HEK293 (cell line): ENCODE data around the gene HOXA3.

Source experiments
- BCL11B ChIP-seq: fragments of 450-650 bp; formaldehyde crosslinking; IDR thresholded peaks from 2 replicates; pipeline ENCODE4 v1.5.1; 2016; ENCODE audit warnings: low read depth, missing biosample characterization, missing genetic modification characterization
- BCL6B ChIP-seq: fragments of 450-650 bp; formaldehyde crosslinking; IDR thresholded peaks from 2 replicates; pipeline ENCODE4 v1.5.1; 2017; ENCODE audit warnings: missing biosample characterization, missing genetic modification characterization
- GLIS2 ChIP-seq: fragments of 450-650 bp; formaldehyde crosslinking; IDR thresholded peaks from 2 replicates; pipeline ENCODE4 v1.5.1; 2016; ENCODE audit warnings: missing biosample characterization, missing genetic modification characterization
- HOXA7 ChIP-seq: sonication (generic); formaldehyde crosslinking; IDR thresholded peaks from 2 replicates; pipeline ENCODE4 v1.8.1; 2022; ENCODE audit warnings: missing genetic modification reagents, borderline replicate concordance
- HOXD13 ChIP-seq: sonication (generic); formaldehyde crosslinking; IDR thresholded peaks from 2 replicates; pipeline ENCODE4 v1.8.0; 2022; ENCODE audit warnings: missing genetic modification reagents, borderline replicate concordance
- KLF8 ChIP-seq: fragments of 450-650 bp; formaldehyde crosslinking; IDR thresholded peaks from 2 replicates; pipeline ENCODE4 v1.5.1; 2016; ENCODE audit warnings: missing biosample characterization, missing genetic modification characterization
- MYNN ChIP-seq: fragments of 450-650 bp; formaldehyde crosslinking; IDR thresholded peaks from 2 replicates; pipeline ENCODE4 v1.5.1; 2016; ENCODE audit warnings: missing biosample characterization, missing genetic modification characterization, borderline replicate concordance
- MZF1 ChIP-seq: fragments of 450-650 bp; formaldehyde crosslinking; IDR thresholded peaks from 2 replicates; pipeline ENCODE4 v1.5.1; 2017; ENCODE audit warnings: missing biosample characterization, missing genetic modification characterization, borderline replicate concordance
- PRDM2 ChIP-seq: fragments of 450-650 bp; formaldehyde crosslinking; IDR thresholded peaks from 2 replicates; pipeline ENCODE4 v1.5.1; 2016; ENCODE audit warnings: missing biosample characterization, missing genetic modification characterization, borderline replicate concordance
- SCRT1 ChIP-seq: fragments of 450-650 bp; formaldehyde crosslinking; IDR thresholded peaks from 2 replicates; pipeline ENCODE4 v1.5.1; 2016; ENCODE audit warnings: missing biosample characterization, missing genetic modification characterization, borderline replicate concordance
- SETDB1 ChIP-seq: IDR thresholded peaks from one replicate; pipeline ENCODE4 v1.6.1; 2017; ENCODE audit warnings: mild to moderate bottlenecking, low read length, moderate library complexity, mixed read lengths; ENCODE audit not compliant: insufficient read length
- ZBTB20 ChIP-seq: fragments of 450-650 bp; formaldehyde crosslinking; IDR thresholded peaks from 2 replicates; pipeline ENCODE4 v1.5.1; 2016; ENCODE audit warnings: missing biosample characterization, missing genetic modification characterization
- ZEB2 ChIP-seq: fragments of 450-650 bp; formaldehyde crosslinking; IDR thresholded peaks from 2 replicates; pipeline ENCODE4 v1.5.1; 2016; ENCODE audit warnings: missing biosample characterization, missing genetic modification characterization
- ZNF146 ChIP-seq: fragments of 450-650 bp; formaldehyde crosslinking; IDR thresholded peaks from 2 replicates; pipeline ENCODE4 v1.5.1; 2016; ENCODE audit warnings: missing biosample characterization, missing genetic modification characterization
- ZNF2 ChIP-seq: fragments of 450-650 bp; formaldehyde crosslinking; IDR thresholded peaks from 2 replicates; pipeline ENCODE4 v1.5.1; 2016; ENCODE audit warnings: missing biosample characterization, missing genetic modification characterization
- ZNF221 ChIP-seq: fragments of 450-650 bp; formaldehyde crosslinking; IDR thresholded peaks from 2 replicates; pipeline ENCODE4 v1.5.1; 2017; ENCODE audit warnings: missing biosample characterization, missing genetic modification characterization, borderline replicate concordance
- ZNF514 ChIP-seq: fragments of 450-650 bp; formaldehyde crosslinking; IDR thresholded peaks from 2 replicates; pipeline ENCODE4 v1.5.1; 2016; ENCODE audit warnings: missing biosample characterization, missing genetic modification characterization
- ZNF530 ChIP-seq: fragments of 450-650 bp; formaldehyde crosslinking; IDR thresholded peaks from 2 replicates; pipeline ENCODE4 v1.5.1; 2016; ENCODE audit warnings: low read depth, missing biosample characterization, missing genetic modification characterization
- ZNF548 ChIP-seq: fragments of 450-650 bp; formaldehyde crosslinking; IDR thresholded peaks from 2 replicates; pipeline ENCODE4 v1.5.1; 2016; ENCODE audit warnings: missing biosample characterization, missing genetic modification characterization
- ZNF623 ChIP-seq: fragments of 450-650 bp; formaldehyde crosslinking; IDR thresholded peaks from 2 replicates; pipeline ENCODE4 v1.5.1; 2016; ENCODE audit warnings: missing biosample characterization, missing genetic modification characterization
- ZNF626 ChIP-seq: fragments of 450-650 bp; sonication (Bioruptor Pico); formaldehyde crosslinking; IDR thresholded peaks from 2 replicates; pipeline ENCODE4 v1.5.1; 2018; ENCODE audit warnings: missing biosample characterization, missing genetic modification characterization, inconsistent platforms
- ZNF777 ChIP-seq: fragments of 450-650 bp; formaldehyde crosslinking; IDR thresholded peaks from 2 replicates; pipeline ENCODE4 v1.5.1; 2017; ENCODE audit warnings: missing biosample characterization, missing genetic modification characterization, borderline replicate concordance
- ZNF791 ChIP-seq: fragments of 450-650 bp; formaldehyde crosslinking; IDR thresholded peaks from 2 replicates; pipeline ENCODE4 v1.5.1; 2016; ENCODE audit warnings: missing biosample characterization, missing genetic modification characterization
- TF ChIP-seq, protein P1 (sequence below): fragments of 450-650 bp; formaldehyde crosslinking; IDR thresholded peaks from 2 replicates; pipeline ENCODE4 v1.5.1; 2016; ENCODE audit warnings: missing biosample characterization, missing genetic modification characterization
- TF ChIP-seq, protein P2 (sequence below): fragments of 450-650 bp; formaldehyde crosslinking; IDR thresholded peaks from 2 replicates; pipeline ENCODE4 v1.5.1; 2017; ENCODE audit warnings: missing biosample characterization, missing genetic modification characterization
- TF ChIP-seq, protein P3 (sequence below): fragments of 450-650 bp; formaldehyde crosslinking; IDR thresholded peaks from 2 replicates; pipeline ENCODE4 v1.5.1; 2016; ENCODE audit warnings: missing biosample characterization, missing genetic modification characterization

HOXA3 gene

GRCh38 chr7:27165089-27165995 lies 13.0 kb upstream of the HOXA3 start, which contains the start of gene HOXA9 (continued):
- TF ChIP-seq HOXA7 (CRISPR knock-in tag) (no peak), ZNF2 (tag by site-specific recombination) (0 out of 2 replicates have a peak, but pooled peaks have one; percentile 64), ZNF548 (tag by site-specific recombination) (no peak), ZBTB20 (tag by site-specific recombination) (no peak), ZNF777 (tag by site-specific recombination) (no peak), SETDB1 (no peak), ZNF791 (tag by site-specific recombination) (no peak), ZNF626 (tag by site-specific recombination) (no peak), KLF8 (tag by site-specific recombination) (peak; percentile 87), ZNF530 (no peak), PRDM2 (tag by site-specific recombination) (no peak), ZNF221 (tag by site-specific recombination) (no peak), ZNF146 (tag by site-specific recombination) (peak; percentile 81), ZNF623 (tag by site-specific recombination) (peak; percentile 45; the same call in 1 of the 2 replicates), HOXD13 (CRISPR knock-in tag) (peak; percentile 76; the same call in 1 of the 2 replicates), MYNN (no peak), BCL11B (tag by site-specific recombination) (peak; percentile 99), ZEB2 (peak; percentile 97), MZF1 (peak; percentile 50; the same call in 1 of the 2 replicates), BCL6B (tag by site-specific recombination) (peak; percentile 35; the same call in 1 of the 2 replicates), SCRT1 (tag by site-specific recombination) (0 out of 2 replicates have a peak, but pooled peaks have one; percentile 56), ZNF514 (no peak), GLIS2 (peak; percentile 69)
- TF ChIP-seq, protein P1, sequence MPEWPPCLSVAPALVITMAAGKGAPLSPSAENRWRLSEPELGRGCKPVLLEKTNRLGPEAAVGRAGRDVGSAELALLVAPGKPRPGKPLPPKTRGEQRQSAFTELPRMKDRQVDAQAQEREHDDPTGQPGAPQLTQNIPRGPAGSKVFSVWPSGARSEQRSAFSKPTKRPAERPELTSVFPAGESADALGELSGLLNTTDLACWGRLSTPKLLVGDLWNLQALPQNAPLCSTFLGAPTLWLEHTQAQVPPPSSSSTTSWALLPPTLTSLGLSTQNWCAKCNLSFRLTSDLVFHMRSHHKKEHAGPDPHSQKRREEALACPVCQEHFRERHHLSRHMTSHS (tag by site-specific recombination), result peak; percentile 100
- TF ChIP-seq, protein P2, sequence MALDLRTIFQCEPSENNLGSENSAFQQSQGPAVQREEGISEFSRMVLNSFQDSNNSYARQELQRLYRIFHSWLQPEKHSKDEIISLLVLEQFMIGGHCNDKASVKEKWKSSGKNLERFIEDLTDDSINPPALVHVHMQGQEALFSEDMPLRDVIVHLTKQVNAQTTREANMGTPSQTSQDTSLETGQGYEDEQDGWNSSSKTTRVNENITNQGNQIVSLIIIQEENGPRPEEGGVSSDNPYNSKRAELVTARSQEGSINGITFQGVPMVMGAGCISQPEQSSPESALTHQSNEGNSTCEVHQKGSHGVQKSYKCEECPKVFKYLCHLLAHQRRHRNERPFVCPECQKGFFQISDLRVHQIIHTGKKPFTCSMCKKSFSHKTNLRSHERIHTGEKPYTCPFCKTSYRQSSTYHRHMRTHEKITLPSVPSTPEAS, result peak; percentile 87
- TF ChIP-seq, protein P3, sequence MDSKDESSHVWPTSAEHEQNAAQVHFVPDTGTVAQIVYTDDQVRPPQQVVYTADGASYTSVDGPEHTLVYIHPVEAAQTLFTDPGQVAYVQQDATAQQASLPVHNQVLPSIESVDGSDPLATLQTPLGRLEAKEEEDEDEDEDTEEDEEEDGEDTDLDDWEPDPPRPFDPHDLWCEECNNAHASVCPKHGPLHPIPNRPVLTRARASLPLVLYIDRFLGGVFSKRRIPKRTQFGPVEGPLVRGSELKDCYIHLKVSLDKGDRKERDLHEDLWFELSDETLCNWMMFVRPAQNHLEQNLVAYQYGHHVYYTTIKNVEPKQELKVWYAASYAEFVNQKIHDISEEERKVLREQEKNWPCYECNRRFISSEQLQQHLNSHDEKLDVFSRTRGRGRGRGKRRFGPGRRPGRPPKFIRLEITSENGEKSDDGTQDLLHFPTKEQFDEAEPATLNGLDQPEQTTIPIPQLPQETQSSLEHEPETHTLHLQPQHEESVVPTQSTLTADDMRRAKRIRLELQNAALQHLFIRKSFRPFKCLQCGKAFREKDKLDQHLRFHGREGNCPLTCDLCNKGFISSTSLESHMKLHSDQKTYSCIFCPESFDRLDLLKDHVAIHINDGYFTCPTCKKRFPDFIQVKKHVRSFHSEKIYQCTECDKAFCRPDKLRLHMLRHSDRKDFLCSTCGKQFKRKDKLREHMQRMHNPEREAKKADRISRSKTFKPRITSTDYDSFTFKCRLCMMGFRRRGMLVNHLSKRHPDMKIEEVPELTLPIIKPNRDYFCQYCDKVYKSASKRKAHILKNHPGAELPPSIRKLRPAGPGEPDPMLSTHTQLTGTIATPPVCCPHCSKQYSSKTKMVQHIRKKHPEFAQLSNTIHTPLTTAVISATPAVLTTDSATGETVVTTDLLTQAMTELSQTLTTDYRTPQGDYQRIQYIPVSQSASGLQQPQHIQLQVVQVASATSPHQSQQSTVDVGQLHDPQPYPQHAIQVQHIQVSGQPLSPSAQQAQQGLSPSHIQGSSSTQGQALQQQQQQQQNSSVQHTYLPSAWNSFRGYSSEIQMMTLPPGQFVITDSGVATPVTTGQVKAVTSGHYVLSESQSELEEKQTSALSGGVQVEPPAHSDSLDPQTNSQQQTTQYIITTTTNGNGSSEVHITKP (tag by site-specific recombination), result peak; percentile 65; the same call in 1 of the 2 replicates
